GM12872 (cell line): ENCODE measurements around the gene RNU6-1.

ENCODE experiments used
- CTCF ChIP-seq: IDR thresholded peaks from 3 replicates; pipeline ENCODE4 v1.5.1; 2011; ENCODE audit warnings: low read depth, mild to moderate bottlenecking, low read length, moderate library complexity; ENCODE audit not compliant: insufficient read depth

RNU6-1 gene

DNA sequence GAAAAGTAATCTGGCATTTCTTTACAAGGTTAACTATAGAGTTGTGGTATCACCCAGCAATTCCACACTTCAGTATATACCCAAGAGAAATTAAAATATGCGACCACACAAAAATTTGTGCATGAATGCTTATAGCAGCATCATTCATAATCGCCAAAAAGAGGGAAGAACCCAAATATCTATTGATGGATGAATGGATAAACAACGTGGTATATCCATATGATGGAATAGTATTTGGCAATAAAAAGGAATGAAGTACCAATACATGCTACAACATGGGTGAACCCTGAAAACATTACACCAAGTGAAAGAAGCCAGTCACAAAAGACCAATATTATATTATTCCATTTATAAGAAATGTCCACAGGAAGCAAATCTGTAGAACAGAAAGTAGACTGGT is 23.2 kb downstream of the RNU6-1 start:
- TF ChIP-seq CTCF, result no peak

DNA sequence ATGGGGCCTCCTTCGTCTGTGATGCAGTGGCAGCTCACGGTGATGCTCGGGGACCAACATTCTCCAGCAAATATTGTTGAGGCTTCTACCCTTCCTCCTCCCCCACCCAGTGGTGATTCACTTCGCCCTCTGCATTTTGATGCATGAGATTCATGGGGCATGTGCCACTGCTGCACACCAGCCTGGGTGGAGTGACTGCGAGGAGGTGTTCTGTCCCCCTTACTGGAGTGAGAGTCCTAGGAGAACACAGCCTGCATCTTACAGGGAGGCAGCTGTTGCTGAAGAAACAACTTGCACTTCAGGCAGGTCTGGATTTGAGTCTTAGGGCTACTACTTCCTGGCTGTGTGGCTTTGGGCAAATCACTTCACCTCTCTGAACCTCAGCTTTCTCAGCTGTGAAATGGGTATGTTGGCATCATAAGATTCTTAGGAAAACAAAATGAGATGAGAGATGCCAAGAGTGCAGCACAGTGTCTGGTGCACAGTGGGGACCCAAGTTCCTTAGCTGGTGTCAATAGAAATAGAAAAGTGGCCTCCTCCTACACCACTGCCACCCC is 24.7 kb downstream of the RNU6-1 start:
- TF ChIP-seq CTCF, result no peak

DNA sequence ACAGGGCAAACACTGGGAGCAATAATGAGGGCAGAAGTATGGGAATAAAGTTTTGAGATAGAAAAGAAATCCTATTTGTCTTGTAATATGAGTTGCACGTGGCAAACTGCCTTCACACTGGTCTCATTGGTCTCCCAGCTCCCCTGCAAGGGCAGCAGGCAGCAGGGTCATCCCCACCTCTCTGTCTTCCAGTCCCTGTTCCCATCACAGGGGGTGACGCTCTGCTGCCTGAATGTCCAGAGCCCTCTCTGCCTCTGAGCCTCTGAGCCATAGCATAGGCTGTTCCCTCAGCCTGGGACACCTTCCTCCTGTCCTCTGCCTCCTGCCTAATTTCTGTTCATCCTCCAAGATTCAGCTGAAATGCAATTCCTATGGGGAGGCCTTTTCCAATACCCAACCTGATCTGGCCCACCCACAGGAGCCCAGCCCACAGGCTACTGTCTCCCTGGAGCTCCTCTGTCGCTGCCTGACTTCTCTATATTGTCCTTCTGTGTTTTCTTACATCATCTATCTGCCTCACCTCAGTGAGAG is 26.7 kb downstream of the RNU6-1 start:
- TF ChIP-seq CTCF, result no peak

- TF ChIP-seq CTCF, result no peak
These were observed 27.6 kb downstream of the RNU6-1 start for GRCh38 chr15:67812241-67812644.

DNA sequence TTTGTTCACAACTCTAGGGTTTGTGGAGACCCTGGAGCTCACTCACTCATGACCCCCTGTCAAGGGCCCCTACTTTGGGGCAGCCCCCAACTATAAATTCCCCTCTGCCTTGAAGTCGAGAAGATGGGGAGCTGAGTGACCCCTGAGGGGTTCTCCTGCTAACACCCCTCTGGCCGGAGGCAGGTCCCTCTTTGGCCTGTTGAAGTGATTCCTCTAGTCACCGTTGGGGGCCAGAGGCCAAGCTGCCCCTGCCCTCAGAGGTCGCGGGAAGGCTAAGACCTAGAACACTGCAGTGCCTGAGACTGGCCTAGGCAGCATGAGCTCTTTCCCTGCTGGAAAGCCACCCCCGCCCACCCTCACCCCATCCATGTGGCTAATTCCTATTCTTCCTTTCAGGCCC is 30.0 kb downstream of the RNU6-1 start:
- no peak for TF ChIP-seq CTCF

GRCh38 chr15:67809441-67809840 is 30.4 kb downstream of the RNU6-1 start:
- TF ChIP-seq CTCF, result no peak

DNA sequence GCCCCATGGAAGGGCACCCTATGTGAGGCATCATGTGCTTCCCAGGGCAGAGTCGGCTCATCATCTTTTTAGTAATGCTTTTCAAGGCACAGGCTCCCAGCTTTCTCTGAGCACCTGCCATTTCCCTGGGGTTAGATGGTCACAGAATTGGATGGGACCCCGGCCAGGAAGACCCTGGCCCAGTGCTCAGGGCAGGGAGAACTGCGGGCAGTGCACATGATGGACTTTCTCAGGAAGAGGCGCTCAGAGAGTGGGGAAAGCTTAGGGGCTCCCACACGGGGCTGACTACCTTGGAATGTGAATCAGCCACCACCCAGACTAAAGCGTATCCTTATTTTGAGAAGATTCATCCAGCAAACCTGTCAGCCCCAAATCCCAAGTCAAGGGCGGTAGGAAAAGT is 31.0 kb downstream of the RNU6-1 start:
- no peak for TF ChIP-seq CTCF
